Esophagus mucosa (tissue), 1 donor: ENCODE measurements around the gene STRADA. TPM values are rescaled to one million over a fixed set of nuclear protein-coding genes. Genes with fewer than 3 reads are reported as not detected.
A peak's percentile ranks its signal among the peaks of the same experiment; 100 is the strongest.

Experiments used
- ATAC-seq: fragments of 200-7000 bp; cut with Tn5 transposase; one replicate; pipeline ENCODE4 v1.9.1; 2020
- total RNA-seq: library from RNA; stranded (reverse); gene quantifications from one replicate; pipeline ENCODE4 v1.2.4, GENCODE V29; 2023
- donor health status: DM: yes; HTN: yes; CAD: no.

The STRADA gene
- total RNA-seq, 1 donor from 2014 or later, result 22.2 TPM

- no peak for ATAC-seq
These were observed 59.2 kb downstream of the STRADA start for GRCh38 chr17:63682441-63682840.

- ATAC-seq, result peak; percentile 39
These were observed 60.1 kb downstream of the STRADA start for GRCh38 chr17:63681530-63681929.

- no peak for ATAC-seq
These were observed 60.9 kb downstream of the STRADA start for GRCh38 chr17:63680700-63681099.

GRCh38 chr17:63679214-63679613 lies 62.4 kb downstream of the STRADA start:
- no peak for ATAC-seq

- no peak for ATAC-seq
These were observed 65.0 kb downstream of the STRADA start for GRCh38 chr17:63676584-63676983.

GRCh38 chr17:63675607-63676546 lies 65.7 kb downstream of the STRADA start:
- peak; percentile 74 for ATAC-seq

- ATAC-seq, result peak; percentile 13
These were observed 66.4 kb downstream of the STRADA start for GRCh38 chr17:63675231-63675606.

GRCh38 chr17:63672856-63673255 lies 68.7 kb downstream of the STRADA start:
- ATAC-seq, result no peak

- ATAC-seq, result peak; percentile 54
These were observed 75.9 kb downstream of the STRADA start for GRCh38 chr17:63665527-63666214.

GRCh38 chr17:63659850-63660249 lies 81.7 kb downstream of the STRADA start:
- ATAC-seq, result no peak

GRCh38 chr17:63658366-63658765 lies 83.2 kb downstream of the STRADA start:
- ATAC-seq, result no peak

- ATAC-seq, result no peak
These were observed 83.8 kb downstream of the STRADA start for GRCh38 chr17:63657786-63658185.

GRCh38 chr17:63653050-63653449 lies 88.5 kb downstream of the STRADA start:
- ATAC-seq, result no peak

Other genes with a start within 250 kb of the STRADA start
- not detected for gene KCNH6, start 218.4 kb downstream of the STRADA start, total RNA-seq
- gene DCAF7, start 191.3 kb downstream of the STRADA start, total RNA-seq, result 38.4 TPM
- 18.0 TPM for gene TACO1, start 140.9 kb downstream of the STRADA start, total RNA-seq
- gene MAP3K3, start 119.4 kb downstream of the STRADA start, total RNA-seq, result 9.2 TPM
- 2.8 TPM for gene LIMD2, start 41.7 kb downstream of the STRADA start, total RNA-seq
- 50.6 TPM for gene CCDC47, start 31.8 kb upstream of the STRADA start, total RNA-seq
- 56.1 TPM for gene DDX42, start 32.4 kb upstream of the STRADA start, total RNA-seq
- 102 TPM for gene PSMC5, start 85.6 kb upstream of the STRADA start, total RNA-seq
- gene FTSJ3, start 85.9 kb upstream of the STRADA start, total RNA-seq, result 18.7 TPM
- 68.3 TPM for gene SMARCD2, start 100.9 kb upstream of the STRADA start, total RNA-seq
- gene CSH2, start 131.9 kb upstream of the STRADA start, total RNA-seq, result not detected
- gene GH2, start 140.1 kb upstream of the STRADA start, total RNA-seq, result not detected
- not detected for gene CSH1, start 154.8 kb upstream of the STRADA start, total RNA-seq
- gene CSHL1, start 169.5 kb upstream of the STRADA start, total RNA-seq, result not detected
- not detected for gene GH1, start 177.0 kb upstream of the STRADA start, total RNA-seq
- gene CD79B, start 190.5 kb upstream of the STRADA start, total RNA-seq, result 1.9 TPM
- gene SCN4A, start 231.1 kb upstream of the STRADA start, total RNA-seq, result 0.12 TPM